ENCODE results near the gene IPO4. TPM values are rescaled to one million over a fixed set of nuclear protein-coding genes. Genes with fewer than 3 reads are reported as not detected.

Gene IPO4
- total and polyA plus RNA-seq, 9 of the 15 experiments (the other 6 are each of a cell fraction or from before 2014, with no cell fraction given) = 7.3 to 122 (median 31.8) TPM

GRCh38 chr14:24133735-24134134 is 54.9 kb downstream of the IPO4 start:
- H3K27me3 ChIP-seq (ENCODE audit: control insufficient read depth in 2 of 2, insufficient read depth in 2 of 2, low read length in 2 of 2) = no peaks in the 10 kb centered on the region
- H2AFZ ChIP-seq (ENCODE audit: low read depth, low read length) = no peak overlapping the region
- WGBS (ENCODE audit: insufficient coverage, low coverage, missing lambda C conversion rate) = 90% methylated on average over 1 of the region's 1 CpG
- H3K4me3 ChIP-seq = no peak overlapping the region
- peaks cover 4% of the 10 kb centered on the region; the same call in 2 of the 3 replicates for H3K79me2 ChIP-seq (ENCODE audit: control insufficient read depth, insufficient read depth, low read length)
- H3K27ac ChIP-seq (ENCODE audit: extremely low read depth, low read depth, low read length) = no peak overlapping the region
- intact Hi-C loops (cut with micrococcal nuclease) (no loop called here), in situ Hi-C loops (cut with MboI) (no loop called here)
- peaks cover 7 to 29% of the 10 kb centered on the region in 2 experiments; a peak in 4 of 5 replicates for H3K4me1 ChIP-seq (replicated peaks in 1 of 2; ENCODE audit: control insufficient read depth in 2 of 2, insufficient read depth in 2 of 2, low read length in 2 of 2)
- 0 out of 4 replicates have a peak, but pooled peaks of 1 of the 2 experiments have one; percentile 23 for TF ChIP-seq KDM1A (IDR thresholded peaks at IDR 0.05)
- no peak for TF ChIP-seq PATZ1 (CRISPR knock-in tag; IDR thresholded peaks at IDR 0.05; ENCODE audit: borderline replicate concordance)
- ATAC-seq = no peak
- DNase-seq (ENCODE audit: extremely low read depth in 1 of 4, low spot score in 3 of 4) = no peak
- CTCF ChIA-PET (ENCODE audit: low intra/inter-chr PET ratio) = no interaction called here
- H4K20me1 ChIP-seq (replicated peaks; ENCODE audit: control insufficient read depth, insufficient read depth, low read length) = no peaks in the 10 kb centered on the region; the same call in 1 of the 2 replicates
- H3K9ac ChIP-seq (ENCODE audit: insufficient read depth in 1 of 2, low read depth in 2 of 2, low read length in 2 of 2) = no peak overlapping the region
- H3K9me1 ChIP-seq (ENCODE audit: control insufficient read depth, insufficient read depth, low read length) = no peaks in the 10 kb centered on the region
- no peak for FAIRE-seq
- no peak overlapping the region for H3K4me2 ChIP-seq (ENCODE audit: insufficient read depth, low read length)
- BruUV-seq (replicated peaks) = no TSS peak
- H3K36me3 ChIP-seq (ENCODE audit: control insufficient read depth, insufficient read depth, low read length) = peaks cover 15% of the 10 kb centered on the region
- H3K9me3 ChIP-seq (replicated peaks; ENCODE audit: control insufficient read depth, insufficient read depth, low read depth, low read length) = no peaks in the 10 kb centered on the region
- POLR2A ChIA-PET = interaction anchor here (0.7 kb wide), 1 partner anchor 1112 kb away, joined by 3 read pairs; no protein-coding TSS in a partner anchor

DNA sequence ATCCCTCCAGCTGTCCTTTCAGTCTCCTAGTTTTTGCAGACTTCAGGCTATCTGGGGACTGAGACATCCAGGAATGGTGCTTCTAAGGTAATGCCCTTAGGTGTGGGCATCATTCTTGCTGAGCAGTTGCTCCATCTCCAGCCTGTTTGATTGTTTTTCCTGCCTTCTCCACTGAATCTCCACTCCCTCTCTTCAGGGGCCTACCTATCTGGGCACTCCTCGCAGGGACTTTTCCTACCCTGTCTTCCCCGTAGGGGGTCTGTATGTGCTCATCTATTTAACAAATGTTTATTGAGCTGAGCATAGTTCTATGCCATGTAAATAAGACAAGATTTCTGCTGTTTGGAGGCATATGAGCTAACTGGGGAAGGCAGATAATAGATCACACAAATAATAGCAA is 55.6 kb downstream of the IPO4 start:
- no TSS peak for BruUV-seq (replicated peaks)
- CTCF ChIA-PET (ENCODE audit: low intra/inter-chr PET ratio) = no interaction called here
- Histone ChIP-seq H3K4me2 (ENCODE audit: insufficient read depth, low read length) (no peak overlapping the region), H3K9me3 (replicated peaks; ENCODE audit: control insufficient read depth, insufficient read depth, low read depth, low read length) (no peaks in the 10 kb centered on the region), H3K9me1 (ENCODE audit: control insufficient read depth, insufficient read depth, low read length) (no peaks in the 10 kb centered on the region), H4K20me1 (replicated peaks; ENCODE audit: control insufficient read depth, insufficient read depth, low read length) (no peaks in the 10 kb centered on the region), H3K9ac (ENCODE audit: insufficient read depth in 1 of 2, low read depth in 2 of 2, low read length in 2 of 2) (no peak overlapping the region), H3K27me3 (ENCODE audit: control insufficient read depth in 2 of 2, insufficient read depth in 2 of 2, low read length in 2 of 2) (no peaks in the 10 kb centered on the region), H3K4me3 (no peak overlapping the region), H3K4me1 (replicated peaks in 1 of 2; ENCODE audit: control insufficient read depth in 2 of 2, insufficient read depth in 2 of 2, low read length in 2 of 2) (peaks cover 7 to 29% of the 10 kb centered on the region in 2 experiments; a peak in 4 of 5 replicates), H2AFZ (ENCODE audit: low read depth, low read length) (no peak overlapping the region), H3K36me3 (ENCODE audit: control insufficient read depth, insufficient read depth, low read length) (peaks cover 8% of the 10 kb centered on the region), H3K79me2 (ENCODE audit: control insufficient read depth, insufficient read depth, low read length) (peaks cover 4% of the 10 kb centered on the region; the same call in 2 of the 3 replicates), H3K27ac (ENCODE audit: extremely low read depth, low read depth, low read length) (no peak overlapping the region)
- in situ Hi-C loops (cut with MboI) (no loop called here), intact Hi-C loops (cut with micrococcal nuclease) (no loop called here)
- WGBS (ENCODE audit: insufficient coverage, low coverage, missing lambda C conversion rate) = 100% methylated on average over 2 of the region's 2 CpGs
- no peak for FAIRE-seq
- POLR2A ChIA-PET = interaction anchor here (0.6 to 0.7 kb wide), 4 partner anchors 29 to 1111 kb away, joined by 3 to 4 read pairs (median 4); no protein-coding TSS in a partner anchor
- DNase-seq (ENCODE audit: extremely low read depth in 1 of 4, low spot score in 3 of 4) = no peak
- ATAC-seq = no peak
- TF ChIP-seq, protein P1, sequence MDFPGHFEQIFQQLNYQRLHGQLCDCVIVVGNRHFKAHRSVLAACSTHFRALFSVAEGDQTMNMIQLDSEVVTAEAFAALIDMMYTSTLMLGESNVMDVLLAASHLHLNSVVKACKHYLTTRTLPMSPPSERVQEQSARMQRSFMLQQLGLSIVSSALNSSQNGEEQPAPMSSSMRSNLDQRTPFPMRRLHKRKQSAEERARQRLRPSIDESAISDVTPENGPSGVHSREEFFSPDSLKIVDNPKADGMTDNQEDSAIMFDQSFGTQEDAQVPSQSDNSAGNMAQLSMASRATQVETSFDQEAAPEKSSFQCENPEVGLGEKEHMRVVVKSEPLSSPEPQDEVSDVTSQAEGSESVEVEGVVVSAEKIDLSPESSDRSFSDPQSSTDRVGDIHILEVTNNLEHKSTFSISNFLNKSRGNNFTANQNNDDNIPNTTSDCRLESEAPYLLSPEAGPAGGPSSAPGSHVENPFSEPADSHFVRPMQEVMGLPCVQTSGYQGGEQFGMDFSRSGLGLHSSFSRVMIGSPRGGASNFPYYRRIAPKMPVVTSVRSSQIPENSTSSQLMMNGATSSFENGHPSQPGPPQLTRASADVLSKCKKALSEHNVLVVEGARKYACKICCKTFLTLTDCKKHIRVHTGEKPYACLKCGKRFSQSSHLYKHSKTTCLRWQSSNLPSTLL (IDR thresholded peaks at IDR 0.05) = no peak
- TF ChIP-seq DIDO1 (tag; IDR thresholded peaks at IDR 0.05; ENCODE audit: low read depth) = no peak
